OCI-LY1 (cell line): ENCODE data around the gene NUAK1.

Experiments
- H2AFZ ChIP-seq: fragments of 200-600 bp; sonication (generic), shearing (Covaris generic); 2 replicates; pipeline ENCODE4 v1.6.0; 2014; ENCODE audit warnings: antibody characterized with exemption, mild to moderate bottlenecking, low read length
- H3F3A ChIP-seq: fragments of 200-600 bp; sonication (generic), shearing (Covaris generic); 2 replicates; pipeline ENCODE4 v1.6.0; 2014; ENCODE audit warnings: mild to moderate bottlenecking, antibody characterized with exemption, low read length, moderate library complexity; ENCODE audit not compliant: insufficient read depth
- H3K27ac ChIP-seq: fragments of 200-600 bp; sonication (generic); 2 replicates; pipeline ENCODE4 v1.5.1; 2014; ENCODE audit warnings: low read length, mixed run types, mild to moderate bottlenecking, low read depth; ENCODE audit not compliant: poor library complexity, severe bottlenecking
- H3K27me3 ChIP-seq: fragments of 200-600 bp; sonication (generic); 2 replicates; pipeline ENCODE4 v1.6.0; 2014; ENCODE audit warnings: antibody characterized with exemption, mild to moderate bottlenecking, low read length, moderate library complexity; ENCODE audit not compliant: insufficient read depth
- H3K36me3 ChIP-seq: fragments of 200-600 bp; sonication (generic); 2 replicates; pipeline ENCODE4 v1.6.1; 2014; ENCODE audit warnings: mild to moderate bottlenecking, antibody characterized with exemption, low read length, moderate library complexity, mixed read lengths; ENCODE audit not compliant: insufficient read depth
- H3K4me1 ChIP-seq: fragments of 200-600 bp; sonication (generic); 2 replicates; pipeline ENCODE4 v1.5.1; 2014; ENCODE audit warnings: mild to moderate bottlenecking, low read length, moderate library complexity; ENCODE audit not compliant: insufficient read depth, severe bottlenecking
- H3K4me2 ChIP-seq: fragments of 200-600 bp; sonication (generic), shearing (Covaris generic); 2 replicates; pipeline ENCODE4 v1.6.1; 2014; ENCODE audit warnings: low read length
- H3K4me3 ChIP-seq: fragments of 200-600 bp; sonication (generic); 2 replicates; pipeline ENCODE4 v1.5.1; 2014; ENCODE audit warnings: low read length, low read depth, mild to moderate bottlenecking, mixed read lengths; ENCODE audit not compliant: poor library complexity, severe bottlenecking
- H3K79me2 ChIP-seq: fragments of 200-600 bp; shearing (Covaris generic); 2 replicates; pipeline ENCODE4 v1.6.1; 2016; ENCODE audit warnings: mixed run types, low read length, mixed read lengths; ENCODE audit not compliant: insufficient read depth
- H3K9ac ChIP-seq: fragments of 200-600 bp; sonication (generic), shearing (Covaris generic); 2 replicates; pipeline ENCODE4 v1.6.1; 2014; ENCODE audit warnings: mild to moderate bottlenecking, low read length, mixed read lengths
- H3K9me2 ChIP-seq: fragments of 200-600 bp; sonication (generic), shearing (Covaris generic); 2 replicates; pipeline ENCODE4 v1.6.1; 2014; ENCODE audit warnings: low read depth, mild to moderate bottlenecking, low read length, mixed read lengths
- H3K9me3 ChIP-seq: fragments of 200-600 bp; shearing (Covaris generic); 2 replicates; pipeline ENCODE4 v1.6.1; 2014; ENCODE audit warnings: low read length, mixed read lengths
- H4K20me1 ChIP-seq: fragments of 200-600 bp; sonication (generic), shearing (Covaris generic); 2 replicates; pipeline ENCODE4 v1.6.0; 2016; ENCODE audit warnings: mild to moderate bottlenecking, low read length; ENCODE audit not compliant: insufficient read depth
- EZH2 ChIP-seq: fragments of 200-600 bp; sonication (generic), shearing (Covaris generic); IDR thresholded peaks from 2 replicates; pipeline ENCODE4 v1.8.0; 2017; ENCODE audit warnings: borderline replicate concordance, mixed run types, mild to moderate bottlenecking, antibody characterized with exemption, low read length, moderate library complexity, mixed read lengths
- TF ChIP-seq, protein P1 (sequence below): fragments of 200-600 bp; sonication (generic), shearing (Covaris generic); IDR thresholded peaks from 2 replicates; pipeline ENCODE4 v1.5.1; 2017; ENCODE audit warnings: mild to moderate bottlenecking, antibody characterized with exemption, low read length, moderate library complexity, mixed read lengths

Gene NUAK1

GRCh38 chr12:106135781-106136180 lies 3.0 kb downstream of the NUAK1 start:
- Histone ChIP-seq H2AFZ (no peak overlapping the region), H3K79me2 (no peaks in the 10 kb centered on the region)

GRCh38 chr12:106135075-106135474 lies 3.7 kb downstream of the NUAK1 start:
- no peak overlapping the region for H3K9ac ChIP-seq
- TF ChIP-seq, protein P1, sequence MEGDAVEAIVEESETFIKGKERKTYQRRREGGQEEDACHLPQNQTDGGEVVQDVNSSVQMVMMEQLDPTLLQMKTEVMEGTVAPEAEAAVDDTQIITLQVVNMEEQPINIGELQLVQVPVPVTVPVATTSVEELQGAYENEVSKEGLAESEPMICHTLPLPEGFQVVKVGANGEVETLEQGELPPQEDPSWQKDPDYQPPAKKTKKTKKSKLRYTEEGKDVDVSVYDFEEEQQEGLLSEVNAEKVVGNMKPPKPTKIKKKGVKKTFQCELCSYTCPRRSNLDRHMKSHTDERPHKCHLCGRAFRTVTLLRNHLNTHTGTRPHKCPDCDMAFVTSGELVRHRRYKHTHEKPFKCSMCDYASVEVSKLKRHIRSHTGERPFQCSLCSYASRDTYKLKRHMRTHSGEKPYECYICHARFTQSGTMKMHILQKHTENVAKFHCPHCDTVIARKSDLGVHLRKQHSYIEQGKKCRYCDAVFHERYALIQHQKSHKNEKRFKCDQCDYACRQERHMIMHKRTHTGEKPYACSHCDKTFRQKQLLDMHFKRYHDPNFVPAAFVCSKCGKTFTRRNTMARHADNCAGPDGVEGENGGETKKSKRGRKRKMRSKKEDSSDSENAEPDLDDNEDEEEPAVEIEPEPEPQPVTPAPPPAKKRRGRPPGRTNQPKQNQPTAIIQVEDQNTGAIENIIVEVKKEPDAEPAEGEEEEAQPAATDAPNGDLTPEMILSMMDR: no peak
- TF ChIP-seq EZH2: no peak
- H3K27me3 ChIP-seq: no peaks in the 10 kb centered on the region
- no peak overlapping the region for H3K27ac ChIP-seq
- H3F3A ChIP-seq: no peaks in the 10 kb centered on the region
- no peaks in the 10 kb centered on the region for H4K20me1 ChIP-seq
- no peak overlapping the region for H3K4me2 ChIP-seq
- H3K4me3 ChIP-seq: no peak overlapping the region
- H3K9me3 ChIP-seq: no peaks in the 10 kb centered on the region
- H3K9me2 ChIP-seq: no peaks in the 10 kb centered on the region
- no peaks in the 10 kb centered on the region for H3K79me2 ChIP-seq
- H3K4me1 ChIP-seq: no peaks in the 10 kb centered on the region
- H2AFZ ChIP-seq: no peak overlapping the region
- no peaks in the 10 kb centered on the region for H3K36me3 ChIP-seq

More at GRCh38 chr12:106135781-106136180, 3.0 kb downstream of the NUAK1 start:
- Histone ChIP-seq H3K9me3 (no peaks in the 10 kb centered on the region), H3K4me1 (no peaks in the 10 kb centered on the region), H3K9me2 (no peaks in the 10 kb centered on the region), H3K36me3 (no peaks in the 10 kb centered on the region), H4K20me1 (no peaks in the 10 kb centered on the region), H3K4me3 (no peak overlapping the region), H3F3A (no peaks in the 10 kb centered on the region), H3K4me2 (no peak overlapping the region), H3K27me3 (no peaks in the 10 kb centered on the region), H3K27ac (no peak overlapping the region), H3K9ac (no peak overlapping the region)
- TF ChIP-seq, protein P1: no peak
- no peak for TF ChIP-seq EZH2

- Histone ChIP-seq H2AFZ (no peak overlapping the region), H3K27ac (no peak overlapping the region), H3F3A (no peaks in the 10 kb centered on the region), H3K79me2 (no peaks in the 10 kb centered on the region), H3K9me3 (no peaks in the 10 kb centered on the region), H3K9ac (no peak overlapping the region), H3K36me3 (no peaks in the 10 kb centered on the region), H3K4me2 (no peak overlapping the region), H3K27me3 (no peaks in the 10 kb centered on the region), H3K9me2 (no peaks in the 10 kb centered on the region), H4K20me1 (no peaks in the 10 kb centered on the region), H3K4me1 (no peaks in the 10 kb centered on the region), H3K4me3 (no peak overlapping the region)
- no peak for TF ChIP-seq EZH2
- TF ChIP-seq, protein P1: no peak
Measured at GRCh38 chr12:106134294-106134949, 4.3 kb downstream of the NUAK1 start.
